Stimulated activated naive CD4-positive, alpha-beta T cell treated with Interleukin-2 at 50 U/mL for 16 hours (primary cell): ENCODE results near the gene NMNAT3.

Source experiments
- DNase-seq: peaks from one replicate; lab custom pipeline; 2025; lab: John Stamatoyannopoulos, UW

NMNAT3 gene

GRCh38 chr3:139675327-139675726 lies 2.4 kb downstream of the NMNAT3 start:
- DNase-seq: no peak

- no peak for DNase-seq
Measured at GRCh38 chr3:139674571-139675260, 3.1 kb downstream of the NMNAT3 start.

GRCh38 chr3:139672884-139673283 lies 4.9 kb downstream of the NMNAT3 start:
- DNase-seq: no peak

GRCh38 chr3:139671863-139672646 lies 5.7 kb downstream of the NMNAT3 start:
- DNase-seq: no peak

GRCh38 chr3:139671107-139671506 lies 6.7 kb downstream of the NMNAT3 start:
- no peak for DNase-seq

GRCh38 chr3:139670196-139670595 lies 7.6 kb downstream of the NMNAT3 start:
- DNase-seq: no peak

GRCh38 chr3:139668332-139668731 lies 9.4 kb downstream of the NMNAT3 start:
- DNase-seq: no peak

GRCh38 chr3:139664958-139665357 lies 12.8 kb downstream of the NMNAT3 start:
- no peak for DNase-seq

- no peak for DNase-seq
Measured at GRCh38 chr3:139660269-139660668, 17.5 kb downstream of the NMNAT3 start.

- DNase-seq: no peak
Measured at GRCh38 chr3:139659511-139659910, 18.3 kb downstream of the NMNAT3 start.

GRCh38 chr3:139657936-139658335 lies 19.8 kb downstream of the NMNAT3 start:
- DNase-seq: no peak

- DNase-seq: no peak
Measured at GRCh38 chr3:139657434-139657833, 20.3 kb downstream of the NMNAT3 start.

- no peak for DNase-seq
Measured at GRCh38 chr3:139655909-139656595, 21.7 kb downstream of the NMNAT3 start.

- DNase-seq: no peak
Measured at GRCh38 chr3:139654637-139655365, 23.0 kb downstream of the NMNAT3 start.

- DNase-seq: no peak
Measured at GRCh38 chr3:139653582-139653981, 24.2 kb downstream of the NMNAT3 start.

- DNase-seq: no peak
Measured at GRCh38 chr3:139652561-139652960, 25.2 kb downstream of the NMNAT3 start.

GRCh38 chr3:139647866-139648435 lies 29.8 kb downstream of the NMNAT3 start:
- DNase-seq: no peak

GRCh38 chr3:139646512-139646911 lies 31.3 kb downstream of the NMNAT3 start:
- DNase-seq: no peak

GRCh38 chr3:139642996-139643395 lies 34.8 kb downstream of the NMNAT3 start:
- DNase-seq: no peak

GRCh38 chr3:139640456-139640855 lies 37.3 kb downstream of the NMNAT3 start:
- DNase-seq: no peak

GRCh38 chr3:139639662-139640061 lies 38.1 kb downstream of the NMNAT3 start:
- DNase-seq: no peak

- DNase-seq: no peak
Measured at GRCh38 chr3:139638518-139638917, 39.3 kb downstream of the NMNAT3 start.
